Cerebellar cortex (tissue), 1 donor: ENCODE results near the gene CSK.

Source experiments
- DNase-seq: peaks from one replicate; pipeline ENCODE4 v3.0.0-alpha.2; 2015; ENCODE audit warnings: low spot score

Gene CSK

GRCh38 chr15:74826364-74826819 lies 44.5 kb downstream of the CSK start, which contains the start of gene CPLX3:
Gene CPLX3 (plus strand): TSS chr15:74826627. CDS start chr15:74826704, 77 bp downstream.
- DNase-seq, result no peak

GRCh38 chr15:74826921-74827320 lies 45.0 kb downstream of the CSK start:
- no peak for DNase-seq

GRCh38 chr15:74827614-74828013 lies 45.7 kb downstream of the CSK start:
- no peak for DNase-seq

GRCh38 chr15:74828835-74829234 lies 47.0 kb downstream of the CSK start:
- DNase-seq, result no peak

- DNase-seq, result no peak
Measured at GRCh38 chr15:74829486-74829885, 47.6 kb downstream of the CSK start.

- DNase-seq, result no peak
Measured at GRCh38 chr15:74829991-74830390, 48.1 kb downstream of the CSK start.

- DNase-seq, result peak; percentile 84
Measured at GRCh38 chr15:74830868-74831267, 49.0 kb downstream of the CSK start.

- no peak for DNase-seq
Measured at GRCh38 chr15:74831813-74832495, 50.1 kb downstream of the CSK start.

- DNase-seq, result no peak
Measured at GRCh38 chr15:74832826-74833225, 50.9 kb downstream of the CSK start.

- DNase-seq, result no peak
Measured at GRCh38 chr15:74833376-74834107, 51.7 kb downstream of the CSK start.

GRCh38 chr15:74835312-74835823 lies 53.5 kb downstream of the CSK start:
- peak; percentile 72 for DNase-seq

- DNase-seq, result no peak
Measured at GRCh38 chr15:74836846-74837245, 55.0 kb downstream of the CSK start.

- DNase-seq, result no peak
Measured at GRCh38 chr15:74837482-74838136, 55.7 kb downstream of the CSK start.

GRCh38 chr15:74838137-74838516 lies 56.2 kb downstream of the CSK start:
- no peak for DNase-seq

GRCh38 chr15:74838746-74839525 lies 57.1 kb downstream of the CSK start:
- no peak for DNase-seq

GRCh38 chr15:74839526-74840395 lies 57.9 kb downstream of the CSK start:
- peak; percentile 43 for DNase-seq

- DNase-seq, result no peak
Measured at GRCh38 chr15:74840851-74841775, 59.2 kb downstream of the CSK start.

- DNase-seq, result no peak
Measured at GRCh38 chr15:74841891-74842373, 60.1 kb downstream of the CSK start.

- DNase-seq, result peak; percentile 92
Measured at GRCh38 chr15:74842581-74843444, 60.9 kb downstream of the CSK start, which contains the start of gene ULK3. Gene ULK3 (minus strand): TSS chr15:74843156. CDS start chr15:74843105, 51 bp downstream.
